ENCODE data around the gene CDKN2B-AS1.

Gene CDKN2B-AS1

DNA sequence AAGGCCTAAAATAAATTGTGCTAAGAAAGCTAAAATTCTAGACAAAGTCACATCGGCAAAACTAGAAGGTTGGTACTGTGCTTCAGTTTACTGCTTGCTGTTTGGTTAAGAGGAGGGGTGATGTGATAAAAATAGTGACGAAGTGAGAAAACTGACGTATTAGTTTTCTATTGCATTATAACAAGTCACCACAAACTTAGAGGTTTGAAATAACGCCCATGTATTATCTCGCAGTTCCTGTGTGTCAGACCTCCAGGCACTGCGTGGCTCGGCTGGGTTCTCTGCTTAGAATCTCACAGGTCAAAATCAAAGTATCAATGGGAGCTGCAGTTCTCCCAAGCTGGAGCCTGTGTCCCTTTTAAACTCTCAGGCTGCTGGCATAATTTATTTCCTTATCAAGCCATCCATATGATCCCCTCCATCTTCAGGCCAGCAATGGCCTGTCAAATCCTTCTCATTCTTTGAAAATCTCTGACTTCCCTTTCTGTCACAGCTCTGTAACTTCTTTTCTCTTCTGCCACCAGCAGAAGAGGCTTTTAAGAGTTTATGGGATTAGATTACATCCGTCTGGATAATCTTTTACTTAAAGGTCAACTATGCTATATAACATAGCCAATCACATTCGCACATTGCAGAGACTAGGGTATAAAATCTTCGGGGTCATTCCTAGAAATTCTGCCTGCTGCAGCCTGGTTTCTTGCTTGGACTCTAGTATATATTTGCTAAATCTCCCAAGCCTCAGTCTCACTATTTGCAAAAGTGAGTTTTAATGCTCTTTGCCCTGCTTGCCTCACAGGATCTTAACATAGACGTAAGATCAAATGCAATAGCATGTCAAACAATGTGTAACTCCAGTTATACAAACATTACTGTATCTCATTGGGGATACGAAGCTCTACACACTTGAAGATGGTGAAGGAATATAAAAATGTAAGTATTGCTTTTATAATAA lies 118.6 kb downstream of the CDKN2B-AS1 start:
- Histone ChIP-seq H3K9me3 (ENCODE audit: control insufficient read depth in 5 of 5, low read length in 5 of 5) (no peaks in the 10 kb centered on the region), H3K9ac (ENCODE audit: low read length in 5 of 5) (no peak overlapping the region), H3K27ac (ENCODE audit: low read depth, low read length) (no peak overlapping the region), H3K4me1 (ENCODE audit: control insufficient read depth in 5 of 5, insufficient read depth in 5 of 5, low read length in 5 of 5) (peaks cover 0 to 20% (median 8%) of the 10 kb centered on the region in 5 donors), H3K36me3 (ENCODE audit: control insufficient read depth in 5 of 5, insufficient read depth in 5 of 5, low read length in 5 of 5) (no peaks in the 10 kb centered on the region), H3K27me3 (ENCODE audit: control insufficient read depth in 5 of 5, insufficient read depth in 4 of 5, low read length in 5 of 5) (no peaks in the 10 kb centered on the region), H3K4me3 (ENCODE audit: low read depth in 1 of 5, low read length in 5 of 5) (no peak overlapping the region)

DNA sequence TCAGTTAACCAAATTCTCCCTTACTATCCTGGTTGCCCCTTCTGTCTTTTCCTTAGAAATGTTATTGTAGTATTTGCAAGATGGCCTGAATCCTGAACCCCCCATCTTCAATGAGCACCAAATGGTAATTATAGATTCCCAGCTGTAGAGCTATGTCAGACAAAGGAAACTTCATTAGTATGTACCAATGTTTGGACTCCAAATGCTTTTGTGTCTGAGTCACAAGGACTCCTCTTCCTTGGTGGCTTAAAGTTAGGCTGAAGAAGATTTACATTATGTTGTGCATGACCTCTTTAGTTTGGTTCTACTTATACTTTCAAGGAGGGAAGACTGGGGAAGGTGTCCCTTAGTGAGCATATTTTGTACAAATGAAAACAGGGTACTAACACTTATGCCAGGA lies 120.4 kb downstream of the CDKN2B-AS1 start:
- peaks cover 0 to 22% (median 8%) of the 10 kb centered on the region in 5 donors for H3K4me1 ChIP-seq (ENCODE audit: control insufficient read depth in 5 of 5, insufficient read depth in 5 of 5, low read length in 5 of 5)
- H3K9ac ChIP-seq (ENCODE audit: low read length in 5 of 5): no peak overlapping the region
- no peak overlapping the region for H3K27ac ChIP-seq (ENCODE audit: low read depth, low read length)
- H3K4me3 ChIP-seq (ENCODE audit: low read depth in 1 of 5, low read length in 5 of 5): no peak overlapping the region
- no peaks in the 10 kb centered on the region for H3K27me3 ChIP-seq (ENCODE audit: control insufficient read depth in 5 of 5, insufficient read depth in 4 of 5, low read length in 5 of 5)
- no peaks in the 10 kb centered on the region for H3K9me3 ChIP-seq (ENCODE audit: control insufficient read depth in 5 of 5, low read length in 5 of 5)
- no peaks in the 10 kb centered on the region for H3K36me3 ChIP-seq (ENCODE audit: control insufficient read depth in 5 of 5, insufficient read depth in 5 of 5, low read length in 5 of 5)

DNA sequence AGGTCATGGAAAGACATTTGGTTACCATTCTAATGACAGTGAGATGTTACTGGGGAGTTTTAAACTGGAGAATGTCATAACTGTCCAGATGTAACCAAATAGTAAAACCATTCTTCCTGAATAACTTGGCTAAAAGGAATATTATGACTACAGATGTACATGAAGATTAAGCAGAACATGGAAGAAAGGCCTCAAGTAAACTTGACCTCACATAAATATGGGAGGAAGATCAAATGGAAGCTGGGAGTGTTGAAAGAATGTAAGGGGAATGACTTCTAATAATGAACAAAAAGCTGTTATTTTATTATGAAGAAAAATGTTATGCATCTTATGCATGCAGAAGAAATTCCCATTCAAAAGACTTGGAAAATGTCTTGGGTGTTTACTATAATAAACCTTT lies 122.2 kb downstream of the CDKN2B-AS1 start:
- Histone ChIP-seq H3K27ac (ENCODE audit: low read depth, low read length) (no peak overlapping the region), H3K36me3 (ENCODE audit: control insufficient read depth in 5 of 5, insufficient read depth in 5 of 5, low read length in 5 of 5) (no peaks in the 10 kb centered on the region)

GRCh38 chr9:22117511-22118384 lies 123.2 kb downstream of the CDKN2B-AS1 start:
- Histone ChIP-seq H3K4me1 (ENCODE audit: control insufficient read depth in 5 of 5, insufficient read depth in 5 of 5, low read length in 5 of 5) (peaks cover 0 to 22% (median 8%) of the 10 kb centered on the region in 5 donors), H3K9me3 (ENCODE audit: control insufficient read depth in 5 of 5, low read length in 5 of 5) (no peaks in the 10 kb centered on the region), H3K27ac (ENCODE audit: low read depth, low read length) (peak overlapping the region; percentile 71), H3K4me3 (ENCODE audit: low read depth in 1 of 5, low read length in 5 of 5) (no peak overlapping the region), H3K9ac (ENCODE audit: low read length in 5 of 5) (peak overlapping the region in 1 of 5 donors; percentile 36), H3K36me3 (ENCODE audit: control insufficient read depth in 5 of 5, insufficient read depth in 5 of 5, low read length in 5 of 5) (no peaks in the 10 kb centered on the region), H3K27me3 (ENCODE audit: control insufficient read depth in 5 of 5, insufficient read depth in 4 of 5, low read length in 5 of 5) (no peaks in the 10 kb centered on the region)

More for the DNA sequence above, 122.2 kb downstream of the CDKN2B-AS1 start:
- no peak overlapping the region for H3K4me3 ChIP-seq (ENCODE audit: low read depth in 1 of 5, low read length in 5 of 5)
- H3K9ac ChIP-seq (ENCODE audit: low read length in 5 of 5): no peak overlapping the region
- H3K27me3 ChIP-seq (ENCODE audit: control insufficient read depth in 5 of 5, insufficient read depth in 4 of 5, low read length in 5 of 5): no peaks in the 10 kb centered on the region
- H3K4me1 ChIP-seq (ENCODE audit: control insufficient read depth in 5 of 5, insufficient read depth in 5 of 5, low read length in 5 of 5): peaks cover 0 to 22% (median 8%) of the 10 kb centered on the region in 5 donors
- no peaks in the 10 kb centered on the region for H3K9me3 ChIP-seq (ENCODE audit: control insufficient read depth in 5 of 5, low read length in 5 of 5)

DNA sequence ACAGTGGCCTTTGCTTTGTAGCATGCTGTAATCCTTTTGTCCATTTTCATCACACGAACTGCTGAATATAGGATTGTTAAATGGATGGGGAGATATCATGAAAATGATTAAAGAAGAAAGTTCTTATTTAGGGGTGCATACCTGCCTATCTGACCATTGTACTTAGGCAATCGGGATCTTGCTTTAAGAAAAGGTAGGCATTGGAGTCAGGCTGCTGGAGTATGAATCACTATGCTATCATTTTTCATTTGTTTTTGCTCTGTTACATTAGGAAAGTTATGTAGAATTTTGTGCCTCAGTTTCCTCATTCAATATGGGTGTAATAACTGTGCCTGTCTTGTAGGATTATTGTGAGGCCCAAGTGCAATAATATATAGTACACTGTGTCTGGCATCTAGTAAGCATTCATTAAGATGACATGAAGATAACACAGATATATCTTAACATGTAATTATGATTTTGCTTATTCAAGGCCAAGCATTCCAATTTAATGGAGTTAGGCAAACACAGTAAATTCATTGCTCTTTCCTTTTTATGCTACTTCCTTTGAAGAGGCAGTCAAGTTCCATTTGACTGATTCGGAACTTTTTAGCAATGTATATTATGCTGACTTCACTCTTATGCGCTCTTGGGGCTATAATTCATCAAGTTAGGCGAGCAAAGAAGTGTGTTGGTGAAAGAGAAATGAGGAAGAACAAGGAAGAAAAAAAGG lies 124.4 kb downstream of the CDKN2B-AS1 start:
- peaks cover 0 to 2% (median 0%) of the 10 kb centered on the region in 5 donors for H3K9me3 ChIP-seq (ENCODE audit: control insufficient read depth in 5 of 5, low read length in 5 of 5)
- no peak overlapping the region for H3K4me3 ChIP-seq (ENCODE audit: low read depth in 1 of 5, low read length in 5 of 5)
- no peak overlapping the region for H3K9ac ChIP-seq (ENCODE audit: low read length in 5 of 5)
- no peaks in the 10 kb centered on the region for H3K36me3 ChIP-seq (ENCODE audit: control insufficient read depth in 5 of 5, insufficient read depth in 5 of 5, low read length in 5 of 5)
- no peaks in the 10 kb centered on the region for H3K27me3 ChIP-seq (ENCODE audit: control insufficient read depth in 5 of 5, insufficient read depth in 4 of 5, low read length in 5 of 5)
- peaks cover 0 to 16% (median 8%) of the 10 kb centered on the region in 5 donors for H3K4me1 ChIP-seq (ENCODE audit: control insufficient read depth in 5 of 5, insufficient read depth in 5 of 5, low read length in 5 of 5)
- H3K27ac ChIP-seq (ENCODE audit: low read depth, low read length): peak overlapping the region; percentile 71

DNA sequence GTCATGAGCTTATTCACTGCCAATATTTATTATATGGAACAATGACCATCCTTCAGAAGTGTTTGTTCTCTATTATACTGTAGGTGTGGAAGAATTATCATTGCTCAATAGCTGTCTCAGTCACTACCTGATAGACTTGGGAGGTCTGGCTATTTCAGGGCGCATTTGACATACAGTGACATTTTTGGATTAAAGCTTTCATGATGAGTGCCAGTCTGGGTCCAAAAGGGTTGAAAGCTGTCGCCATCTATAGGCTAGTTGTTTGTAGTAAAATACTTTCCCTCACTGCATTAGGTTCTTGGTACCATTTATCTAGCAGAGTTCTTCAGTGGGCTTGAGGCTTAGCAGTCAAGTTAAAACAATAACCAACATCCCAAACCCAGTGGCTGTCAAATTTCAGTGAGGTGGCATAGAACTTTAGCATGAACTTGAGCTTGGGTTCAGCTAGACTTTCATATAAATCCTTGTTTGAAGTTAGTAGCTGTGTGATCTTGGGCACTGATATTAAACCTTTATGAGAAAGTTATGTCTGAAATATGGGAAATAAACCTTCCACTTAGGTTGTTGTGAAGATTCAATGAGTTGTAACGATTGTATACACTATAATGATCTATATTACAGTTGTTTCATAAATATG lies 125.0 kb downstream of the CDKN2B-AS1 start:
- Histone ChIP-seq H3K27ac (ENCODE audit: low read depth, low read length) (no peak overlapping the region), H3K4me1 (ENCODE audit: control insufficient read depth in 5 of 5, insufficient read depth in 5 of 5, low read length in 5 of 5) (peaks cover 0 to 16% (median 8%) of the 10 kb centered on the region in 5 donors), H3K4me3 (ENCODE audit: low read depth in 1 of 5, low read length in 5 of 5) (no peak overlapping the region), H3K9ac (ENCODE audit: low read length in 5 of 5) (no peak overlapping the region), H3K9me3 (ENCODE audit: control insufficient read depth in 5 of 5, low read length in 5 of 5) (peaks cover 0 to 2% (median 0%) of the 10 kb centered on the region in 5 donors), H3K36me3 (ENCODE audit: control insufficient read depth in 5 of 5, insufficient read depth in 5 of 5, low read length in 5 of 5) (no peaks in the 10 kb centered on the region), H3K27me3 (ENCODE audit: control insufficient read depth in 5 of 5, insufficient read depth in 4 of 5, low read length in 5 of 5) (no peaks in the 10 kb centered on the region)

GRCh38 chr9:22120159-22120549 lies 125.6 kb downstream of the CDKN2B-AS1 start:
- Histone ChIP-seq H3K27me3 (ENCODE audit: control insufficient read depth in 5 of 5, insufficient read depth in 4 of 5, low read length in 5 of 5) (no peaks in the 10 kb centered on the region), H3K36me3 (ENCODE audit: control insufficient read depth in 5 of 5, insufficient read depth in 5 of 5, low read length in 5 of 5) (no peaks in the 10 kb centered on the region), H3K4me3 (ENCODE audit: low read depth in 1 of 5, low read length in 5 of 5) (no peak overlapping the region), H3K9me3 (ENCODE audit: control insufficient read depth in 5 of 5, low read length in 5 of 5) (peaks cover 0 to 2% (median 0%) of the 10 kb centered on the region in 5 donors), H3K4me1 (ENCODE audit: control insufficient read depth in 5 of 5, insufficient read depth in 5 of 5, low read length in 5 of 5) (peaks cover 0 to 16% (median 8%) of the 10 kb centered on the region in 5 donors), H3K27ac (ENCODE audit: low read depth, low read length) (no peak overlapping the region), H3K9ac (ENCODE audit: low read length in 5 of 5) (no peak overlapping the region)

- H3K4me1 ChIP-seq (ENCODE audit: control insufficient read depth in 5 of 5, insufficient read depth in 5 of 5, low read length in 5 of 5): peaks cover 0 to 16% (median 8%) of the 10 kb centered on the region in 5 donors
- H3K27me3 ChIP-seq (ENCODE audit: control insufficient read depth in 5 of 5, insufficient read depth in 4 of 5, low read length in 5 of 5): no peaks in the 10 kb centered on the region
- H3K27ac ChIP-seq (ENCODE audit: low read depth, low read length): no peak overlapping the region
- no peaks in the 10 kb centered on the region for H3K36me3 ChIP-seq (ENCODE audit: control insufficient read depth in 5 of 5, insufficient read depth in 5 of 5, low read length in 5 of 5)
- H3K9me3 ChIP-seq (ENCODE audit: control insufficient read depth in 5 of 5, low read length in 5 of 5): peaks cover 0 to 2% (median 0%) of the 10 kb centered on the region in 5 donors
- no peak overlapping the region for H3K4me3 ChIP-seq (ENCODE audit: low read depth in 1 of 5, low read length in 5 of 5)
- H3K9ac ChIP-seq (ENCODE audit: low read length in 5 of 5): no peak overlapping the region
Measured at GRCh38 chr9:22120595-22120994, 126.0 kb downstream of the CDKN2B-AS1 start.

DNA sequence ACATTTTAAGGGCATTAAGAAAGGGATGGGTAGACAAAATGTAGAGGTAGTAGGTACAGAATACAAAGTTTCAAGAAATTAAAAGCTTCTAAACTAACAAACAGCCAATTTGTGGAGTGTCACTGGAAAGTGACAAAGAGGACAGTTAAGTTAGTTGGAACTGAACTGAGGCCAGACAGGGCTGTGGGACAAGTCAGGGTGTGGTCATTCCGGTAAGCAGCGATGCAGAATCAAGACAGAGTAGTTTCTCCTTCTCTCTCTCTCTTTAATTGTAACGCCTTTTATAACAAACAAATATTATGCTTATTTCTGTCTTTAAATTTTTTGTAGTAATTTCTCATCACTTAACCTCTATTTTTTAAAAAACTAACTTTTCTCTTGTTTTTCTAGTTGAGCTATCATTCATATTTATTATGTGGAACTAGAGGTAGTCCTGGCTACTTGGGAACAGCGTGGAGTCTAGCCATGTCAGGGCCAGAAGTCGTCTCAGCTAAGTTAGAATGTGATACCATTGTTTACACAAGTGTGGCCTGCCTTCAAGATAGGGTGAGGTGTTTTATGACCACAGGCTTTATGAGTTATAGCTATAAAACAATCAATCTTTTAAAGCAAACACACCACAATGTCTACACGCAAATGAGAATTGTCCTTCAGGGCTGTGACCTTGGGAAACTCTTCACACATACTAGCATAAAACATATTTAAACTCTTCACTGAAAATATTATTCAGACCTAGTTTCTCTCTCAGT lies 129.8 kb downstream of the CDKN2B-AS1 start:
- Histone ChIP-seq H3K36me3 (ENCODE audit: control insufficient read depth in 5 of 5, insufficient read depth in 5 of 5, low read length in 5 of 5) (no peaks in the 10 kb centered on the region), H3K9ac (ENCODE audit: low read length in 5 of 5) (no peak overlapping the region), H3K4me3 (ENCODE audit: low read depth in 1 of 5, low read length in 5 of 5) (no peak overlapping the region), H3K4me1 (ENCODE audit: control insufficient read depth in 5 of 5, insufficient read depth in 5 of 5, low read length in 5 of 5) (no peaks in the 10 kb centered on the region), H3K27ac (ENCODE audit: low read depth, low read length) (no peak overlapping the region), H3K9me3 (ENCODE audit: control insufficient read depth in 5 of 5, low read length in 5 of 5) (peaks cover 0 to 2% (median 0%) of the 10 kb centered on the region in 5 donors), H3K27me3 (ENCODE audit: control insufficient read depth in 5 of 5, insufficient read depth in 4 of 5, low read length in 5 of 5) (no peaks in the 10 kb centered on the region)

Measured in subcutaneous abdominal adipose tissue (tissue), 5 donors.